GM12865 (cell line): Measurements from ENCODE around the gene NFKBIA.
A peak's percentile ranks its signal among the peaks of the same experiment; 100 is the strongest.

ENCODE experiments used
- DNase-seq: peaks from one replicate; pipeline ENCODE4 v3.0.0; 2010; ENCODE audit warnings: low read depth
- H3K4me3 ChIP-seq: 2 replicates; pipeline ENCODE4 v1.5.1; 2011; ENCODE audit warnings: mild to moderate bottlenecking, low read depth, low read length, control low read depth
- TF ChIP-seq, protein P1 (sequence below): IDR thresholded peaks from 2 replicates; pipeline ENCODE4 v1.5.1; 2011; ENCODE audit warnings: low read length, control low read depth, low read depth, inconsistent platforms; ENCODE audit not compliant: insufficient read depth; ENCODE audit errors: missing control alignments

Gene NFKBIA

GRCh38 chr14:35368139-35368460 lies 36.4 kb downstream of the NFKBIA start:
- H3K4me3 ChIP-seq, result no peak overlapping the region
- no peak for DNase-seq
- TF ChIP-seq, protein P1, sequence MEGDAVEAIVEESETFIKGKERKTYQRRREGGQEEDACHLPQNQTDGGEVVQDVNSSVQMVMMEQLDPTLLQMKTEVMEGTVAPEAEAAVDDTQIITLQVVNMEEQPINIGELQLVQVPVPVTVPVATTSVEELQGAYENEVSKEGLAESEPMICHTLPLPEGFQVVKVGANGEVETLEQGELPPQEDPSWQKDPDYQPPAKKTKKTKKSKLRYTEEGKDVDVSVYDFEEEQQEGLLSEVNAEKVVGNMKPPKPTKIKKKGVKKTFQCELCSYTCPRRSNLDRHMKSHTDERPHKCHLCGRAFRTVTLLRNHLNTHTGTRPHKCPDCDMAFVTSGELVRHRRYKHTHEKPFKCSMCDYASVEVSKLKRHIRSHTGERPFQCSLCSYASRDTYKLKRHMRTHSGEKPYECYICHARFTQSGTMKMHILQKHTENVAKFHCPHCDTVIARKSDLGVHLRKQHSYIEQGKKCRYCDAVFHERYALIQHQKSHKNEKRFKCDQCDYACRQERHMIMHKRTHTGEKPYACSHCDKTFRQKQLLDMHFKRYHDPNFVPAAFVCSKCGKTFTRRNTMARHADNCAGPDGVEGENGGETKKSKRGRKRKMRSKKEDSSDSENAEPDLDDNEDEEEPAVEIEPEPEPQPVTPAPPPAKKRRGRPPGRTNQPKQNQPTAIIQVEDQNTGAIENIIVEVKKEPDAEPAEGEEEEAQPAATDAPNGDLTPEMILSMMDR, result no peak

- H3K4me3 ChIP-seq, result no peak overlapping the region
- TF ChIP-seq, protein P1, result no peak
- no peak for DNase-seq
These were observed 37.5 kb downstream of the NFKBIA start for GRCh38 chr14:35367056-35367372.

DNA sequence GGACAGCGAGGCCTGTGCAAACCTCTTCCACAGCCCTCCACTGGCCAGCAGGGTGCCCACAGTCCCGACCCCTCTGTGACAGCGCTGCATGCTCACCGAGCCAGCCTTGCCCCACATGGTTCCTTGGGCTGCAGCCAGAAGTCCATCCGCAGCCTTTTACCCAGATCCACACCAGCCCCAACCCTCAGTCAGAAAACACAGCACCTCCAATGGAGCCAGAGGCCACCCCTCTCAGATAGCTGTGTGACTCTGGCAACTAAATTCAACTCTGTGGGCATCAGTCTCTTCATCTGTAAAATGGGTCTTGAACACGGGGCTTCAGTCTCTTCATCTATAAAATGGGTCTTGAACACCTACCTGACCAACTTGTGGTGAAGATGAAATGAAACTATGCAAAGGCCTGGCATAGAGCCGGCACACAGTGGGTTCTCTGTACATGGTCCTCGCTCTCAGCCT lies 38.0 kb downstream of the NFKBIA start:
- no peak for DNase-seq
- TF ChIP-seq, protein P1, result no peak
- H3K4me3 ChIP-seq, result no peak overlapping the region

DNA sequence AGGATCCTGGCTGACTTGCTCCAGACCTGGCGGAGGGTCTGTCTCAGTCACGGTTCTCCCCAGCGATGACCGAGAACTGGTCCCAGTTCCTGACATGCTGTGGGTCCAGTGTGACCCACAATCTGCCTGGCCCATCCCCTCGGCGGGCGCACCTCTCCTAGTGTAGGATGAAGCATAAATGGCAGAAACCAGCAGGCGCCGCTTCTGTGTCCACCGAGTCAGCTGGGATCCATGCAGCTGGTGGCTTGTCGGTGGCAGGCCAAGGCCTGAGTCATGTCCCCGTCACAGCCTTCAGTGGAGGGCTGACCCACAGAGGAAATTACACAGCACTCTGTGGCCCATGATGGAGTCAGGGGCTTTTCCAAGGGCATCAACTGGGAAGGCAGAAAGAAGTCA lies 38.5 kb downstream of the NFKBIA start:
- no peak for DNase-seq

GRCh38 chr14:35365130-35366055 lies 39.2 kb downstream of the NFKBIA start:
- no peak overlapping the region for H3K4me3 ChIP-seq
- TF ChIP-seq, protein P1, result no peak
- DNase-seq, result peak; percentile 47

More for the DNA sequence above, 38.5 kb downstream of the NFKBIA start:
- H3K4me3 ChIP-seq, result no peak overlapping the region
- TF ChIP-seq, protein P1, result no peak

GRCh38 chr14:35362911-35363374 lies 41.6 kb downstream of the NFKBIA start:
- DNase-seq, result peak; percentile 33
- TF ChIP-seq, protein P1, result no peak
- H3K4me3 ChIP-seq, result no peak overlapping the region

DNA sequence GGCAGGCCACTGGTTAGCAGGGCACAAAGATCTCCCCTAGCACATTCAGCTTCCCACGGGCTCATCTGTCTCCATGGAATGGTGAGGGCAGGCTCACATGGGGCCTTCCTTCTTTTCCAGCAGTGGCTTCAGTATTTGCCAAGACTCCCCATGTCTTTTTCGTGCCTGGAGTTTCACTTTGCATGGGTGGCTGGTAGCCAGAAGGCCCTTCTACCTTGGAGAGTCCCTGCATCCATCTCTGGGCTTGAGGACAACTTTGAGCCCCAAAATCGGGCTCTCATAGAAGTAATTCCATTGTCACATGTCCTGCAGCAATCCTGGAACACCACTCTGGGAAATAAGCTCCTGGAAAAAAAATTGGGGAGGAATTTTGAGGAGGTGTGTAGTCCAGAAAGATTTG lies 42.1 kb downstream of the NFKBIA start:
- TF ChIP-seq, protein P1, result no peak
- H3K4me3 ChIP-seq, result no peak overlapping the region

More for the DNA sequence above, 42.1 kb downstream of the NFKBIA start:
- no peak for DNase-seq
